GM06990 (cell line): ENCODE results near the gene RFTN1.

Experiments
- DNase-seq: peaks from one replicate; pipeline ENCODE4 v3.0.0-alpha.2; 2011; ENCODE audit not compliant: insufficient read length; ENCODE audit errors: extremely low read depth
- H3K27me3 ChIP-seq: replicated peaks from 2 replicates; pipeline ENCODE4 v1.6.0; 2011; ENCODE audit warnings: low read length; ENCODE audit not compliant: control insufficient read depth, insufficient read depth
- H3K36me3 ChIP-seq: 2 replicates; pipeline ENCODE4 v1.5.1; 2011; ENCODE audit warnings: low read length; ENCODE audit not compliant: control insufficient read depth, insufficient read depth
- H3K4me3 ChIP-seq: replicated peaks from 2 replicates; pipeline ENCODE4 v1.5.1; 2011; ENCODE audit warnings: low read depth, mild to moderate bottlenecking, control low read depth, low read length
- TF ChIP-seq, protein P1 (sequence below): IDR thresholded peaks from 2 replicates; pipeline ENCODE4 v1.5.1; 2011; ENCODE audit warnings: low read length, control low read depth, mild to moderate bottlenecking, inconsistent platforms; ENCODE audit not compliant: insufficient read depth, poor library complexity, severe bottlenecking

Gene RFTN1

DNA sequence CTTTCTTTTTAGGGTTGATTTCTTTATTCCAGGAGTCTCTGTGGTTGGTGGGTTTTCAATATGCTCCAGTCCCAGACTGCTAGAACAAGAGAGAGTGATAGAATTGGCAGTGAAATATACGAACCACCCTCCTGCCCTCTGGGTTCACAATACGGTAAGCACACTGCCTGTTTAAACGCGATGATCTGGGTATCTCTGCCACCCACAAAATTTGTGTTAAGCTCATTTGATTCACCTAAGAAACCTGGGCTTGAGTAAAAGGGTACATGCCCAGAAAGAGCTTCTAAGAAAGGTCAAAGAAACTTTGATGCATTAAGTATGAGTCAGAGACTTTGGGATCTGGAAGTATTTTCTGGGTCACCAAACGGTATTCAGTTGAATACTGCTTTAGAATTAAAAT lies 218.7 kb downstream of the RFTN1 start:
- DNase-seq, result no peak
- Histone ChIP-seq H3K4me3 (no peak overlapping the region), H3K27me3 (no peaks in the 10 kb centered on the region), H3K36me3 (peaks cover 1% of the 10 kb centered on the region; the same call in 1 of the 2 replicates)
- TF ChIP-seq, protein P1, sequence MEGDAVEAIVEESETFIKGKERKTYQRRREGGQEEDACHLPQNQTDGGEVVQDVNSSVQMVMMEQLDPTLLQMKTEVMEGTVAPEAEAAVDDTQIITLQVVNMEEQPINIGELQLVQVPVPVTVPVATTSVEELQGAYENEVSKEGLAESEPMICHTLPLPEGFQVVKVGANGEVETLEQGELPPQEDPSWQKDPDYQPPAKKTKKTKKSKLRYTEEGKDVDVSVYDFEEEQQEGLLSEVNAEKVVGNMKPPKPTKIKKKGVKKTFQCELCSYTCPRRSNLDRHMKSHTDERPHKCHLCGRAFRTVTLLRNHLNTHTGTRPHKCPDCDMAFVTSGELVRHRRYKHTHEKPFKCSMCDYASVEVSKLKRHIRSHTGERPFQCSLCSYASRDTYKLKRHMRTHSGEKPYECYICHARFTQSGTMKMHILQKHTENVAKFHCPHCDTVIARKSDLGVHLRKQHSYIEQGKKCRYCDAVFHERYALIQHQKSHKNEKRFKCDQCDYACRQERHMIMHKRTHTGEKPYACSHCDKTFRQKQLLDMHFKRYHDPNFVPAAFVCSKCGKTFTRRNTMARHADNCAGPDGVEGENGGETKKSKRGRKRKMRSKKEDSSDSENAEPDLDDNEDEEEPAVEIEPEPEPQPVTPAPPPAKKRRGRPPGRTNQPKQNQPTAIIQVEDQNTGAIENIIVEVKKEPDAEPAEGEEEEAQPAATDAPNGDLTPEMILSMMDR, result no peak

DNA sequence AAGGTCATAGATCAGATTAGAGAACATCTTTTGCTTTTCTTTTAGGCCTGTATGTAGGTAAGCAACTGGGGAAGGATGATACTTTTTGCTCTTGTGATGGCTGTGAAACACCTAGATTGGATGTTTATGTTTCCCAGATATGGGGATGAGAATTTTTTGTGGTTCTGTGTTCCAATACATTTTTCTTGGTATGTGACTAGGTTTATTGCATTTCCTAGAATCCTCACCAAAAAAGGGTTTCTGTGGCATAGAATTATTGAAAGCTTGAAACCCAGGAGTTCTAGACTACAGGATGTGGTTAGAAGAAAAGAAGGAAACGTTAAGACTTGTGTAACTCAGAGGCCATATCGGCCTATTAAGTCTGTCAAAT lies 222.7 kb downstream of the RFTN1 start:
- no peak for DNase-seq
- Histone ChIP-seq H3K36me3 (peaks cover 1% of the 10 kb centered on the region; the same call in 1 of the 2 replicates), H3K4me3 (no peak overlapping the region), H3K27me3 (no peaks in the 10 kb centered on the region)
- TF ChIP-seq, protein P1, result no peak

DNA sequence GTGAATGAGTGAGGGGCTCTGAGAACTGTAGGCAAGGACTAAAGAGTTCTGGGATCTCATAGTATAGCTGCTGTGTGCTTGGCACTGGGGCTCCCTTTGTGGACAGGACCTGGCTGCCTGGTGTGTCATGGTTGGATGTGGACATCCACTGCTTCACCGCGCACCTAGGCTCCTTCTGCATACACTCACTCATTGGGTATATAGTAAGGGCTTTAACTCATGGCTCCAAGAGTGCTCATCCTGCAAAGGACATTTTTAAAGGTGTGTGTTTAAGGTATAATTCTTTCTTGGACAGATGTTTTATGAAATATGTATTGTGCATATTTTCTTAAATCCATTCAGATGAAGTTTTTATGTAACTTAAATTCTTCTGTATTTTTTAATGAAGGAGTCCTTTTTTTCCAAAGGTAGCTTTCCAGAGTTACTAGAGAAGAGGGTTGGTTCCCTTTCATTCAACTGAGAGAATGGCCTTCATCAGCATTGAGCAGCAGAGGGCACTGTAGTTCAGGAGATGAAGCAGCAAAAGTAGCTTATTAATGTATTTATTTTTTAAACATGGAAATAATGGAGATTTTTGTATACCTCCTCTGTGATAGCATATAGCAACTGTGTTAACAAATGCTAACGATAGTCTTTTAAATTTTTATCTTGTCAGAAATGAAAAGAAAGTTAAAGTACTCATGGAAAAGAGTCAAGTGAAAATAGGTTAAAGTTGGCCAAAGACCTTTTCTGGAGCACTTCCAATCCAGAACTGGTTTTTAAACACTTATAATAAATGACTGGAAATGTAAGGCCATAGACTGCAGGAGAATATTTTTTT lies 223.3 kb downstream of the RFTN1 start:
- peaks cover 1% of the 10 kb centered on the region; the same call in 1 of the 2 replicates for H3K36me3 ChIP-seq
- TF ChIP-seq, protein P1, result peak; percentile 81
- H3K4me3 ChIP-seq, result no peak overlapping the region
- DNase-seq, result no peak
- no peaks in the 10 kb centered on the region for H3K27me3 ChIP-seq

DNA sequence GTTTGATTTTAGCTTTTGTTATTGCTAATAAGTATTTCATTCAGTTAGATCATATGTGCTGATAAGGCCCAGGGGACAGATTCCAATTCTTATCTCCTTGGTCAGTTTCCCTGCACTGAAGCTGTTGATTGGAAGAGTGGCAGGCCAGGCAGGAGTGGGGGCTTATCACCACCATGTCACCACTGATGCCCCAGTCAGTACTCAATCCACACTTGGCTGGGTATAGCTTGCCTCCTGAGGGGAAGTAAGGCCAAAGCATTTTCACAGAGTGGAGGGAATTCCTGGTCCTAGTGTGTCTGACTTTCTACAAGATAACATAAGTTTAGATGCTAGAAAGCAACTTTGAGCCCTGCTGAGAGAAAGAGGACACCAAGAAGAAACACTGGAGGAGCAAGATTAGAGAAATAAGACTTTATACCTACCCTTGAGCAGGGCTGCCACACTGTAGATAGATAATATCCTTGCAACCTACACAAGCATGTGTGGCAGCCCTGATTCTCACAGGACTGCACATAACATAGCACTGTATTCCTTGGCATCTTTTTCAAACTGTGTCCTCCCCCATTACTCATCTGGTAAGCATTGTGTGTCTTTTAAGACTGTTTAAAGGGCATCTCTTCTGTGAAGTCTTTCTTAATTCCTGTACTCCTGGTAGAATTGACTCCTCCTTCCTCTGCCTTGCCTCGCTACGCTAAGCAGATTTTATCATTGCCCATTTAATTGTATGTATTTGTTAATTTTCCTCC lies 224.2 kb downstream of the RFTN1 start:
- Histone ChIP-seq H3K27me3 (no peaks in the 10 kb centered on the region), H3K4me3 (no peak overlapping the region), H3K36me3 (no peaks in the 10 kb centered on the region; the same call in 1 of the 2 replicates)
- DNase-seq, result no peak
- TF ChIP-seq, protein P1, result no peak

DNA sequence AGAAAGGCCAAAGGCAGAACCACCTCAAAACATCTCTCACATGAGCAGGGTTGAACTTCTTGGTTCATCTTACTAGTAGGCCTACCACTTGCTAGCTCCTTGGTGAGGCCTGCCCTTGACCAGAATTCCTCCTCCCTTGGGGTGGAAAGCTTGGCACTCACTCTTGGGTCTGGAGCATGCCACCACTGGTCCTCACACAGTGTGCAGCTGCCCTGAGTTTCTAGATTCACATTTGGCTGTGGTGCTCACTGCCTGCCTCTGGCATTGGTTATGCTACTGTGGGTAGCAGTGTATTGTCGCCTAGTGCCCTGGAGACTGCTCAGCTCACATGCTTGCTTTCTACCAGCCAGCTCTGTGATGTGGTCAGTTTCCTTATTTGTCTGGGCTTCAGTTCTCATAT lies 224.8 kb downstream of the RFTN1 start:
- no peak for DNase-seq
- H3K36me3 ChIP-seq, result no peaks in the 10 kb centered on the region; the same call in 1 of the 2 replicates
- H3K4me3 ChIP-seq, result no peak overlapping the region
- TF ChIP-seq, protein P1, result no peak
- H3K27me3 ChIP-seq, result no peaks in the 10 kb centered on the region
